GM18867 (cell line): Measurements from ENCODE around the gene ZRANB3.

Source experiments
- ATAC-seq: cut with Tn5 transposase; IDR thresholded peaks from one replicate; pipeline ENCODE4 v1.9.1; 2021; ENCODE audit warnings: mild to moderate bottlenecking, moderate library complexity; ENCODE audit not compliant: unreplicated experiment

Gene ZRANB3

GRCh38 chr2:135182601-135183000 lies 348.4 kb downstream of the ZRANB3 start:
- no peak for ATAC-seq

GRCh38 chr2:135182190-135182589 lies 348.8 kb downstream of the ZRANB3 start:
- no peak for ATAC-seq

DNA sequence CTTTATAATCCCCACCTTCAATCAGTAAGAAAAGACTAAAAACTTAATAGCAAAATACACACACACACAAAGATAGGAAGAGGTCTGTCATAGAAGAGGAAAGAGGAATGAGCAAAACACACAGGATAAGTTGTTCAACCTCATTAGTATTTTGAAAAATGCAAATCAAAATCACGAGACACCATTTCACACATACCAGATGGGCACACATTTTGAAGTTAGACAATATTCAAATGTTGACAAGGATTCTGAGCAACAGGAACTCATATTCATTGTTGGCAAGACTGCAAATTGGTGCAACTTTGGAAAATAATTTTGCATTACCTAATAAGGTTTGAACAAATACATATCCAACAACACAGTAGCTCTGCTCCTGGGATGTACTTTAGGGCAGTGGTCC lies 351.3 kb downstream of the ZRANB3 start:
- ATAC-seq: no peak

GRCh38 chr2:135175177-135175576 lies 355.8 kb downstream of the ZRANB3 start:
- ATAC-seq: no peak

DNA sequence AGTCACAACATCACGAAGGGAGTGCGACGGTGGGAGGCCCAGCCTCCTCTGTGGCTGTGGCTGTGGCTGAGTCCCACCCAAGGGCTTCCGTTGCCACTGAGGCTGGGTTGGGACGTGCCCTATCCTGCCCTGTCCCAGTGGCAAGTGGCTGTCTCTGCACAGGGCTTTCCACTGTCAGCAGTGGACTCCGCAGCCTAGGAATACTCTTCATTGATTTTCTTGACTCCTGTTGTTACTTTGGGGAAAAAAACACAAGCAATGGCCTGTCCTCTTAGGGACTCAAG lies 356.3 kb downstream of the ZRANB3 start:
- ATAC-seq: no peak

GRCh38 chr2:135174049-135174809 lies 356.8 kb downstream of the ZRANB3 start:
- no peak for ATAC-seq

DNA sequence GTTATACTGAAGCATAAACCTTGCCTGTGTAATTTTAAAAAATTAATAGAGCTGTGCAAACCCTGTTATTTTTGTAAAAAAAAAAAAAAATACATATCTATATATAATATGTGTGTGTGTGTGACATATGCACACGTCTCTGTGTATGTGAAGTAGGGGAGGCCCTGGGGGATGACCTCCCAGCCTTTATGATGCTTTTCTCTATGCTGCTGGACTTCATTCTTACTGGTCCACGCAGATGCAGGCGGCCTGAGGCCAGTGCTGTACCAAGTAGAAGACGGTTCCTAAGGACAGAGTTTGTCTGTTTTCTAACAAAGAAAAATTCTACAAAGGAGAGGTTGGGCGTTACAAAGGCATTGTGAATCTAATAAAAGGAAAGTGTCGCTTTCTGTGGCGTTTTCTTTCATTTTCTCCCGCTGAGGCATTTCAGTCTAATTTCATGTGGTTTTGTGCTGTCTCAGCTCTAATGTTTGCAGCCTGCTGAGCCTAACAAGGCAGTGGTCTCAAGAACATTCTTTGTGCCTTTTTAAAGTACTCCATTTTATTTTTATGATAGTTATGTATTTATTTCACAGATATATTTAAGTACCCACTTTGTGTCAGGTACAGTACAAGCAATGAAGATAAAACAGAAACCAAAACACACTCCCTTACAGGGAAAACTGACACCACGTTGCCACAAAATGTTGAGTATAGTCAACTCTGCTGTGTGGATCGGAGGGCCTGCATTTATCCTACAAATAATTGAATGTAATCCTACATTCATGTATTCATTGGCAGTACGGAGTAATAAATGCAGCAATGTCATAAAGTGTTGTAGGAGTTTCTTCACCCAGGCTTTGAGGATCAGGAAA lies 360.9 kb downstream of the ZRANB3 start:
- no peak for ATAC-seq

DNA sequence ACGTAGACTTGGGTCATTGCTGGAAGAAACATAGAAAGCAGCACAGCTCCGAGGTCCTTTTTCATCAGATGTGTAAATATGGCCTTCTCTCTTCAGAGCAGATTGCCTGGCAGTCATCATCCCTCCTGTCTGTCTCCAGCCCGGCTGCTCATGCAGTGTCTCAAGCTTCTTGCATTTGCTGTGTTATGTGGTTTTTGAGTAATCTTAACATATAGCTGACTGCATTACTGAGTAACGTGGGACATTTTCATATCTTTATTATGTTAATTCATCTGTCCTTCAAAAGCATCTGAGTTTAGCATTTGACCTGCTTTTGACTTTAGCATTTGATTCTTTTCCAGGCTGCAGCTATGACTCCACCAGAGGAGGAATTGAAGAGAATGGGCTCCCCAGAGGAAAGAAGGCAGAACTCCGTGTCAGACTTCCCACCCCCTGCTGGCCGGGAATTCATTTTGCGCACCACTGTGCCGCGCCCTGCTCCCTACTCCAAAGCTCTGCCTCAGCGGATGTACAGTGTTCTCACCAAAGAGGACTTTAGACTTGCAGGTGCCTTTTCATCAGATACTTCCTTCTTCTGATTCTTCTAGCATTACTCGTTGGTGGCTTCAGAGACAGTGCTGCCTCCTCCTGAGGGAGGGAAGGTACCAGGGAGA lies 362.7 kb downstream of the ZRANB3 start:
- no peak for ATAC-seq

DNA sequence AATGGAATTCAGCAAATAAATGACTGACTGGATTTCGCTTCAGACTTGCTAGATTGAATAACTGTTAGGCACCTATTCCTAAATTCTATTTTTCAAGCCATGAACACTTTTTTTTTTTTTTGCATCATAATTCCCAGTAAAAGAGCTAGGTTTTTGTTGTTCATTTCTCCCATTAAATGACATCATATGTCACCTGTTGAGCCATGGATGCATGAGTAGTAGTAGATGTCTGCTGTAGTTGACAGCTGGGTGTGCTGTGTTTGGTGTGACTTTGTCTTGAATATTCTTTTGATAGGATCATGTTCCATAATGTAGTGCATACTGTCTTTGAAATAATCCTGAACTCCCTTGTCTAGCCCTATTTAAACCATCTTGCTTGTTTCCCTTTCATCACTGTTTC lies 363.7 kb downstream of the ZRANB3 start:
- no peak for ATAC-seq

DNA sequence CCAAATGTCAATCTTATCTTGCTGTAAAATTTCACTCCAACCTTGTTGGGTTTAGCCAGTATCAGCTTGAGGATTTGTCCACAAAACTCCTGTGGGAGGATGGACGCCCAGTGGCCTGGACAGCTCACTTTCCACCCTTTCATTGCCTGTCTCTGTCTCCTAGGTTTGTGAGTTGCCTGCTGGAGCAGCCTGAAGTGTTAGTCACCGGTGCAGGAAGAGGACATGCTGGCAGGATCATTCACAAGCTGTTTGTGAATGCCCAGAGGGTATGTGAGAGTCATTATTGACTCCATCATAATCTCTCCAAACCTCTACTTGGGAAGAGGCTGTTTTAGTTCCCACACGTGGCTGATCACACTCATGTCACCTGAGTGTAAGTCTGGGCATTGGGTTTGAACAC lies 366.6 kb downstream of the ZRANB3 start:
- ATAC-seq: no peak

GRCh38 chr2:135163901-135164300 lies 367.1 kb downstream of the ZRANB3 start:
- ATAC-seq: no peak

DNA sequence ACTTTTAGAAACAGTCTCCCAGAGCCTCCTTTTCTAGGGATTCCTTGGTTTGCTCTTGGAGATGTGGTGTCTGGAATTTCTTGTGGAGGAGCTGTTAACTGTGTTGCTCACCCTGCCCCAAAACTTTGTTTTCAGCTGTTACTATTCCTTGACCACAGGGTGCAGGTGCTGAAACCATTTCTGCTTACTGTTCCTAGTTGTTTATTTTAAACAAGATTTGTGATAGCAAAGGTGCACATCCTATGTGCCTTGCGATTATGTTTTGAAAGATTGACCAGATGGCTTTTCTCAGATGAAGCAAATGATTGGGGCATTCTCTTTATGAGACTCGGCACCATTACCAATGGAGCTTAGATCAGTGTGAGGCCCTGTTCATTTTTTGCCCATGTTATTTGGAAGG lies 367.7 kb downstream of the ZRANB3 start:
- ATAC-seq: no peak

DNA sequence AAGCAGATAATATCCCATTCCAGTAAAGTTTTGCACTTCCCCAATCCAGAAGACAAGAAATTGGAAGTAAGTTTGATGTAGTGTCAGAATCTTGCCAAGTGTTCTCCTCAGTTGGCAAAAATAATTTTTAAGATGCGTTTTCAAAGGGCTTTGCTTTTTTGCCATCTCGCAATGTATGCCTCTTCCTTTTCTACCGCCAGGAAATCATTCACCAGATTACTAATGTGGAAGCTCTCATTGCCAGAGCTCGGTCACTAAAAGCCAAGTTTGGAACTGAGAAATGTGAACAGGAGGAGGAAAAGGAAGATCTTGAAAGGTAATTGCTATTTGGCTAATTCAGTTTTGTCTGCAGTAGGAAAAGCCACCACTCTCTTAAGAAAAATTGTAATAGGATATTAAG lies 368.2 kb downstream of the ZRANB3 start:
- ATAC-seq: no peak

DNA sequence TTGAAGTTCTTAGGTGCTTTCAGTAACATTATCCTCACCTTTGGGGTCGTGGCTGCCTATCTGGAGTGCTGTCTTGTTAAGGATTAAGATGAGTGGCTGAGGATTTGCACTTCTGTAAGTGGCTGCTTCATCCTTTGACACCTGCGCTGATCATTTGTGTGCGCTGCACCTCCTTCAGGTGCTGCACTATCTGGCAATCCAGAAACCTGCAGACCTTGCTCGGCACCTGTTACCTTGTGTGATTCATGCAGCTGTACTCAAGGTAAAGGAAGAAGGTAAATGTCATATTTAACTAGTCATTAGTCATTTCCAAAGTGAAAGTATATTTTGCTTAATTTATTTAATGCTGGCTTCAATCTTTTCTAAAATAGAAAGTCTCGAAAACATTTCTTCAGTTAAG lies 368.6 kb downstream of the ZRANB3 start:
- ATAC-seq: no peak

DNA sequence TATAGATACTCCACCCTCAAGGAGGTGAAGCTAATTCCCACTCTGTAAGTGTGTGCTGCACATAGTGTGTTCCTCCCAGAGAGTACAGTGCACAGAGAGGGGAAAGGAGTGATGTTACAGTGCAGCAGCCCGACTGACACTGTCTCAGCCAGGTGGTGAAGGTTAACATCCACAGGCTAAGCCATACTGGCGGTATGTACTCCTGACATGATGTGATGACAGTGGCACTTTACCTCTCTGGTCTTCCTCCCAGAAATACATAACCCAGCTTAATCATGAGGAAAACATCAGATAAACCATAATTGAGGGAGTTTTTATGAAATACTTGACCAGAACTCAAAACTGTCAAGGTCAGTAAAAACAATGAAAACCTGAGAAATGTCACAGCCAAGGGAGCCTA lies 371.8 kb downstream of the ZRANB3 start:
- ATAC-seq: no peak

DNA sequence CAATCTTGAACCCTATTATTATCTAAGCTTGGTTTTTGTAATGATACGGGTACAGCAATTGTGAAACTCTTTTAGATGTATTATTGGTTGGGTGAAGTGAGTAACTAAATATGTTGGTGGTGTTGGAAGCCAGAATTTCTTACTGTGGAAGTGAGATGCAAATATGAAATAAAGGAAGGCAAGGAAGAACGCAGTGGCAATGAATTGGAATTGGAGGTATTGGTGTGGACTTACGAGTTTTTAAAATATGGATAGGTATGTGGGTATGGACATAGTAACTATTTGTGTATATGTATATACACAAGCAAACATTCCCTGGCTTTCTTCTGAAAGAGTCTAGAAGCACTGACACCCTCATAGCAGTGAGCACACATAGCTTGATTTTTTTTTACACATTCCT lies 373.2 kb downstream of the ZRANB3 start:
- no peak for ATAC-seq

DNA sequence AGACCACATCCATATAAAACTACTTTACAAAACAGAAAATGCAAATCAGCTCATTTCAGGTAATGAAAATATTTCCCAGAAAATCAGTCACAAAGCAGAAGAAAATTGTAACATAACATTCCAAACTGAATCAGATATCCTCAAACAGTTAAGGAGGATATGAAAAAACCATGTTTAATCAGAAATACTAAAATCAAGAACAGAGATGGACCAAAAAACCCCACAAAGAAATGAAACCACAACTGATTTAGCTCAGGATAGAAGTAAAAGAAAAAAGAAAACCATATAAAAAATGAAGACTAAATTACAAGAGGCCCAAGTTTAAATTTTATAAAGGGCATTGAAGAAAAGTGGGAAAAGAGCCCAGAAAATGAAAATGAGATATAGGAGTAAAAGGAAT lies 376.1 kb downstream of the ZRANB3 start:
- no peak for ATAC-seq

DNA sequence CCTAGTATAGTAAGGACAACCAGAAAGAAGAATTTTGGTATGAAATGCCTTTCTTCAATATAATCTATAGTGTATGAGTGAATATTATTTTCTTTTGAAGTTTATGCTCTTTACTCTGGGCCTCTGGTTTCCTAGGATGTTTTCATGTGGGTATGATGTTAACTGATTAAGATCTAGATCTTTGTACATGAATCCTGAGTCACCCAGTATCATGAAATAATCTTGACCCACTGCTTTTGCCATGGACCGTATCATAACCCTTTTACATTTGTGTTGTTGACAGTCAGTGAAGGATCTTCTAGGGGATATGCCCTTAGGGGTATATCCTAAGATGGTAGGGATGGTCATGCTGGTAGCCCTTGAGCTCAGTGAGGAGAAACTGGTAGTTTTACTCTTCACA lies 378.7 kb downstream of the ZRANB3 start:
- no peak for ATAC-seq

DNA sequence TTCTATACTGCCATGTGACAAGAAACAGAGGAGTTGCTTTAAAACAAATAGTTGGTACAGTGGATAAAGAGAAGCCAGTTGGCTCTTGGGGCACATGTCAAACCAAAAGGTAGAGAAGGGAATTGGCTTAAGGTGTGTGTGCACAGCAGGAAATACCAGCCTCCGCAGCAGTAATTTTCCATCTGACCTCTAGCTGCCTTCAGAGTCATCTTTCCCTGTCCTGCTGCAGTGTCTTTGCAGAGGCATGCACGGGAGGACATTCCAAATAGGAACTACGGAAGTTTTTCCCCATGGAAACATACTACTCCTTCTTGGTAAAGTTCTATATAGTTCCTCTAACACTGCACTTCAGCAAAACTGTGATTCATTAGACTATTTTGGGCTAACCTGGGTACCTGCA lies 379.4 kb downstream of the ZRANB3 start:
- ATAC-seq: no peak

DNA sequence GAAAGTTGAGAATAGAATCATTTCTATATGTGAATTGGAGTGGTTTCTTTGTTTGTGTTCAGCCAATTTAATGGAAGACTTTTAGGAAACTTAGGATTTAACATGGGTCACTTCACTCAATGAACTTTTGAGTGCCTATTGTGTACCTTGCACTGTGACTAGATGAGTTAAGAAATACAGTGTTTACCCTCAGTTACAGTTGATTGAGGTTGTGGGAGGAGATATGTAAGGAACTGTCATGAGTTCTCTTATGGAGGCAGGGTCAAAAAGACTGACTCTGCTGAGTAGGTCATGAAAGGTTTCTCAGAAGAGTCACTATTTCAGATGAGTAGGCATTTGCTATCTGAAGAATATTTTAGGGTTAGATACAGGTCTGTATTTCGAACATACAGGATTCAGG lies 380.3 kb downstream of the ZRANB3 start:
- ATAC-seq: no peak

- no peak for ATAC-seq
These were observed 381.8 kb downstream of the ZRANB3 start for GRCh38 chr2:135149251-135149650.

- no peak for ATAC-seq
These were observed 386.7 kb downstream of the ZRANB3 start for GRCh38 chr2:135144343-135144742.
